ENCODE measurements around the gene CHST15.
"Not testable (repeated sequence)": the region's sequence is repeated elsewhere in the genome, so short reads cannot be mapped to it uniquely, and the experiment has no call there.

CHST15 gene

DNA sequence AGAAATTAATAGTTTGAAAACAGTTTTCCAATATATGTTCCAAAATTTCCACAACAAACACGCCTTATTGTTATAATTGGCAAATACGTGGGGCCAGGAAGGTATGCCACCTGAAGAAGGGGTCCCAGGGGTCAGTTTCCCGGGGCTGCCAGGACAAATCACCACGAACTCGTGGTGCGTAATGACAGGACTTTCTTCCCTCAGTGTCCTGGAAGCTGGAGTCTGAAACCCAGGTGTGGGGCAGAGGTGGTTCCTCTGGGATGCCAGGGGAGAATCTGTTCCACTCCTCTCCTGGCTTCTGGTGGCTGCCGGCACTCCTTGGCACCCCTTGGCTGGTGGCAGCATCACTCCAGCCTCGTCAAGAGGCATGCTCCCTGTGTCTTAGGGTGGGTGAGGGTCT is 56.7 kb downstream of the CHST15 start:
- Mint-ChIP-seq H3K4me3 (no peak overlapping the region), H3K27ac (ENCODE audit: low read depth) (no peak overlapping the region), H3K36me3 (ENCODE audit: insufficient read depth) (no peaks in the 10 kb centered on the region), H3K4me1 (peaks cover 8% of the 10 kb centered on the region), H3K27me3 (peaks cover 26% of the 10 kb centered on the region), H3K9me3 (no peaks in the 10 kb centered on the region)
- DNase-seq (ENCODE audit: low spot score in 2 of 2) (no peak), ATAC-seq (replicated peaks; ENCODE audit: extremely low read depth, poor library complexity, severe bottlenecking) (no peak)

GRCh38 chr10:124035928-124036558 is 57.4 kb downstream of the CHST15 start:
- peak overlapping the region; percentile 33 for H3K27ac Mint-ChIP-seq (ENCODE audit: low read depth)
- H3K4me3 Mint-ChIP-seq = peak overlapping the region; percentile 8
- ATAC-seq (replicated peaks; ENCODE audit: extremely low read depth, poor library complexity, severe bottlenecking) = peak; percentile 55
- H3K27me3 Mint-ChIP-seq = peaks cover 31% of the 10 kb centered on the region
- no peaks in the 10 kb centered on the region for H3K36me3 Mint-ChIP-seq (ENCODE audit: insufficient read depth)
- DNase-seq (ENCODE audit: low spot score in 2 of 2) = no peak
- H3K4me1 Mint-ChIP-seq = peaks cover 8% of the 10 kb centered on the region
- H3K9me3 Mint-ChIP-seq = no peaks in the 10 kb centered on the region

DNA sequence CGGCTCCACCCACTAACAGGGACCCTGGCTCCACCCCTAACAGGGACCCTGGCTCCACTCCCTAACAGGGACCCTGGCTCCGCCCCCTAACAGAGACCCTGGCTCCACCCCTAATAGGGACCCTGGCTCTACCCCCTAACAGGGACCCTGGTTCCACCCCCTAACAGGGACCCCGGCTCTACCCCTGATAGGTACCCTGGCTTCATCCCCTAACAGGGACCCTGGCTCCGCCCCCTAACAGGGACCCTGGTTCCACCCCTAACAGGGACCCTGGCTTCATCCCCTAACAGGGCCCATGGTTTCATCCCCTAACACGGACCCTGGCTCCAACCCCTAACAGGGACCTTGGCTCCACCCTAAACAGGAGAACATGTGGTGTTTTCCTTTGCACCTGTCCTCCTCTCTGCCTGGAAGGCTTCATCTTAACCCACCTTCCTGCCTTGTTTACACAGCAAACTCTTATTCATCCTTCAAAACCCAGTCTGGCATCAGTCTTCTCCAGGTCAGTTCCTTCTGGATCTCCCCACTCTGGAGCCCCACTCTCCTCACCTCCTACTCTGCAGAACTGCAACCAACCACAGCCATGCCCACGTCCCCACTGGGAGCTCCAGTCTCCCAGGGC is 58.0 kb downstream of the CHST15 start:
- Mint-ChIP-seq H3K9me3 (no peaks in the 10 kb centered on the region), H3K36me3 (ENCODE audit: insufficient read depth) (no peaks in the 10 kb centered on the region), H3K27me3 (peaks cover 37% of the 10 kb centered on the region), H3K4me3 (peak overlapping the region; percentile 8), H3K27ac (ENCODE audit: low read depth) (peak overlapping the region; percentile 33), H3K4me1 (peaks cover 8% of the 10 kb centered on the region)
- ATAC-seq (replicated peaks; ENCODE audit: extremely low read depth, poor library complexity, severe bottlenecking) = no peak
- DNase-seq (ENCODE audit: low spot score in 2 of 2) = no peak

DNA sequence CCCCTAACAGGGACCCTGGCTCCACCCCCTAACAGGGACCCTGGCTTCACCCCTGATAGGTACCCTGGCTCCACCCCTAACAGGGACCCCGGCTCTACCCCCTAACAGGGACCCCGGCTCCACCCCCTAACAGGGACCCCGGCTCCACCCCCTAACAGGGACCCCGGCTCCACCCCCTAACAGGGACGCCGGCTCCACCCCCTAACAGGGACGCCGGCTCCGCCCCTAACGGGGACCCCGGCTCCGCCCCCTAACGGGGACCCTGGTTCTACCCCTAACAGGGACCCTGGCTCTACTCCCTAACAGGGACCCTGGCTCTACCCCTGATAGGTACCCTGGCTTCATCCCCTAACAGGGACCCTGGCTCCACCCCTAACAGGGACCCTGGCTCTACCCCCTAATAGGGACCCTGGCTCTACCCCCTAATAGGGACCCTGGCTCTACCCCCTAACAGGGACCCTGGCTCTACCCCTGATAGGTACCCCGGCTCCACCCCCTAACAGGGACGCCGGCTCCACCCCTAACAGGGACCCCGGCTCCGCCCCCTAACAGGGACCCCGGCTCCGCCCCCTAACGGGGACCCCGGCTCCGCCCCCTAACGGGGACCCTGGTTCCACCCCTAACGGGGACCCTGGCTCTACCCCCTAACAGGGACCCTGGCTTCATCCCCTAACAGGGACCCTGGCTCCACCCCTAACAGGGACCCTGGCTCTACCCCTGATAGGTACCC is 58.7 kb downstream of the CHST15 start:
- not testable (repeated sequence) for DNase-seq (ENCODE audit: low spot score in 2 of 2); H3K36me3 Mint-ChIP-seq (ENCODE audit: insufficient read depth); H3K4me1 Mint-ChIP-seq; H3K4me3 Mint-ChIP-seq; H3K9me3 Mint-ChIP-seq; H3K27ac Mint-ChIP-seq (ENCODE audit: low read depth); ATAC-seq (replicated peaks; ENCODE audit: extremely low read depth, poor library complexity, severe bottlenecking)
- H3K27me3 Mint-ChIP-seq = peaks cover 44% of the 10 kb centered on the region

- H3K27ac Mint-ChIP-seq (ENCODE audit: low read depth) = no peak overlapping the region
- no peaks in the 10 kb centered on the region for H3K36me3 Mint-ChIP-seq (ENCODE audit: insufficient read depth)
- ATAC-seq (replicated peaks; ENCODE audit: extremely low read depth, poor library complexity, severe bottlenecking) = no peak
- H3K4me3 Mint-ChIP-seq = no peak overlapping the region
- no peak for DNase-seq (ENCODE audit: low spot score in 2 of 2)
- H3K9me3 Mint-ChIP-seq = no peaks in the 10 kb centered on the region
- peaks cover 8% of the 10 kb centered on the region for H3K4me1 Mint-ChIP-seq
- peaks cover 37% of the 10 kb centered on the region for H3K27me3 Mint-ChIP-seq
Measured at GRCh38 chr10:124033887-124034218, 59.5 kb downstream of the CHST15 start.

DNA sequence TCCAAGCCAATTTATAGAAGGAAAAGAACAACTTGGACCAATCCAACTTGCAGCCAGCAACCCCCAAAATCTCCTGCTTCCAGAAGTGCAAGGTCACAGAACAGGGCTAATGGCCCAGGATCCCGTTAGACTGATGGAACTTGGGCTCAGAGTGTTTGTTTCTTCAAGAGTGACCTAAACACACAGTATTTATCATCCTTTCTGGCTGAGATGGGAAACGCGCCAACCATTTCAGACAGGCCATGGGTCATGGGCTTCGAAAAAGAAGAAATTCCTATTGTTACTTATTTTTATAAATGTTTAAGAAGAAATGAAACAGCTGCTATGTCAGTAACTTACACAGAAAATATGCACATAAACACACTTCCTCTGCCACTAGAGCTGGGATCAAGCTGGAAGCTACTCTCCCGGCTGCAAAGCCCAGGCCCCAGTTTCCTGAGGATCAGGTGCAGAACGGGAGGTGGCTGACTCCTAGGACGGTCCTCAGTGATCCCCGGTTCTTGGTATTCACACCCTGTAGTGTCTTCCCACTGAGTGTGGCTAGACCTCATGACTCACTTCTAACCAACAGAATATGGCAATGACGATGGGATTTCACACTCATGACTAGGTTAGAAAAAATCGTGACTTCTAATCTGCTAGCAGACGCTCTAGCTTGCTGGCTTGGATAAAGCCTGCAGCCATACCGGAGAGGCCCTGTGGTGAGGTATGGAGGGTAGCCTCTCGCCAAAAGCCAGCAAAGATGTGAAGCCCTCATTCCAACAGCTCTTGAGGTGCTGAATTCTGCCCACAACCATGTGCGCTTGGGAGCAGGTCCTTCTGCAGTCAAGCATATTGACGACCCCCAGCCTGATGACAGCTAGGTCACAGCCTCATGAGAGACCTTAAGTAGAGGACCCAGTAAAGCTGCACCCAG is 60.2 kb downstream of the CHST15 start:
- Mint-ChIP-seq H3K9me3 (no peaks in the 10 kb centered on the region), H3K4me1 (peaks cover 8% of the 10 kb centered on the region), H3K36me3 (ENCODE audit: insufficient read depth) (no peaks in the 10 kb centered on the region), H3K4me3 (no peak overlapping the region), H3K27me3 (peaks cover 35% of the 10 kb centered on the region), H3K27ac (ENCODE audit: low read depth) (no peak overlapping the region)
- no peak for DNase-seq (ENCODE audit: low spot score in 2 of 2)
- ATAC-seq (replicated peaks; ENCODE audit: extremely low read depth, poor library complexity, severe bottlenecking) = no peak

DNA sequence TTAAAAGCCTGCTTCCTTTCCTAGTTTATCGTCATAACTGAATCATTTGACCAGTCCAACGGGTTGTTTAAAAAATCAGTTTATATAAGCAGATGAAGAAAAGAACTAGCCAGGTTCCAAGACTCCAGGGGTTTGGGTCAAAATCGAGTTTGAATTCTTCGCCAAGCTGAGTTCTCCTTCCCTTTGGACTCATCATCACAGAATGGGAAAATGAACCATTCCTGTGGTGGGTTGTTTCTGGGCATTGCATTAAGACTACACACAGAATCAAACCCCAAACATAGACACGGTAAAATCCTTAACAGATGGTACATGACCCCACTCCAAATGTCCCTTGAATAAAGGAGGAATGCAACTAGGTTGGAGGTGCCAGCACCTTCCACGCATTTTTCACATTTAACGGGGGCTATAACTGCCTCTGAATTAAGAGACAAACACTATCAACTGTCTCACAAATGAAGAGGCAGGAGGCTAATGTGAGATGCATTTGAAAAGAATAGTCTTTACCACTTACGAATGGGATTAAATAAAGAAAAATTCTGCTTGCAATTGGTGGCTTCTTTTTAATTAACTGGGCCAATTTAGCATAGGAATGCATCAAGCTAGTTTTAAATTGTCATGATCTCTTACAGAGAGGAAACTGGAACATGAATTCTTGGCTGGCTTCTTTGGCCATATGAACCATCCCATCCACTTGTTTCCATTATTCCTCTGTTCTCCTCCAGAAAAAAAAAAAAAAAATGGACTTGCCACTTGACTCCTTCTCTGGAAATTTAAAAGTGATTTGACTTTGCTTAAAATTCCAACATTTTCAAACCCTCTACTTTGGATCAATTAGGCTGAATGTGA is 61.1 kb downstream of the CHST15 start:
- no peak overlapping the region for H3K4me3 Mint-ChIP-seq
- no peak for DNase-seq (ENCODE audit: low spot score in 2 of 2)
- H3K36me3 Mint-ChIP-seq (ENCODE audit: insufficient read depth) = no peaks in the 10 kb centered on the region
- no peaks in the 10 kb centered on the region for H3K9me3 Mint-ChIP-seq
- no peak overlapping the region for H3K27ac Mint-ChIP-seq (ENCODE audit: low read depth)
- peaks cover 35% of the 10 kb centered on the region for H3K27me3 Mint-ChIP-seq
- no peak for ATAC-seq (replicated peaks; ENCODE audit: extremely low read depth, poor library complexity, severe bottlenecking)
- peaks cover 8% of the 10 kb centered on the region for H3K4me1 Mint-ChIP-seq

- DNase-seq (ENCODE audit: low spot score in 2 of 2) = no peak
Measured at GRCh38 chr10:124030492-124031110, 62.8 kb downstream of the CHST15 start.

DNA sequence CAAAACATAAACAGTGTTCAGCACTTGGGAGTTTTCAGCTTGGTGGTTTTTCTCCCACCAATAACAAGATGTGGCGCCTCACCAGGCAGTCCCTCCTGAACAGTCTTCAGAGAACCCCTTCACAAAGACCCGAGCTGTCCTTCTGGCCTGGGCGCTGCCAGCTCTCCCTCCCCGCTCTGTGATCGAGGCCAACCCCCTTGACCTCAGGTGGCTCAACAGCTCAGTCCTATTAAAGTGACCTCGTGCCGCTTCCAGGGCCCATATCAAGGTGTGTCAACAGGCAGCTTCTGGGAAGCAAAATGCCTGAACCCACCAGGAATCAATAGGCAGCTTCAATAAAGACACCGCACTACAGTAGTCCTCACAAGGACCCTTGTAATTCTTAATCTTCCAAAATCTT is 63.3 kb downstream of the CHST15 start:
- no peak for ATAC-seq (replicated peaks; ENCODE audit: extremely low read depth, poor library complexity, severe bottlenecking)
- H3K27me3 Mint-ChIP-seq = peaks cover 42% of the 10 kb centered on the region
- no peaks in the 10 kb centered on the region for H3K4me1 Mint-ChIP-seq
- no peaks in the 10 kb centered on the region for H3K9me3 Mint-ChIP-seq
- H3K4me3 Mint-ChIP-seq = no peak overlapping the region
- no peak for DNase-seq (ENCODE audit: low spot score in 2 of 2)
- H3K27ac Mint-ChIP-seq (ENCODE audit: low read depth) = no peak overlapping the region
- peaks cover 2% of the 10 kb centered on the region for H3K36me3 Mint-ChIP-seq (ENCODE audit: insufficient read depth)

More at GRCh38 chr10:124030492-124031110, 62.8 kb downstream of the CHST15 start:
- Mint-ChIP-seq H3K9me3 (no peaks in the 10 kb centered on the region), H3K4me1 (peaks cover 4% of the 10 kb centered on the region), H3K36me3 (ENCODE audit: insufficient read depth) (peaks cover 2% of the 10 kb centered on the region), H3K27me3 (peaks cover 42% of the 10 kb centered on the region), H3K27ac (ENCODE audit: low read depth) (no peak overlapping the region), H3K4me3 (no peak overlapping the region)
- no peak for ATAC-seq (replicated peaks; ENCODE audit: extremely low read depth, poor library complexity, severe bottlenecking)

GRCh38 chr10:124029559-124029958 is 63.8 kb downstream of the CHST15 start:
- ATAC-seq (replicated peaks; ENCODE audit: extremely low read depth, poor library complexity, severe bottlenecking) = no peak

GRCh38 chr10:124028700-124029480 is 64.5 kb downstream of the CHST15 start:
- ATAC-seq (replicated peaks; ENCODE audit: extremely low read depth, poor library complexity, severe bottlenecking) = no peak
- H3K36me3 Mint-ChIP-seq (ENCODE audit: insufficient read depth) = peaks cover 2% of the 10 kb centered on the region
- H3K4me3 Mint-ChIP-seq = no peak overlapping the region
- H3K4me1 Mint-ChIP-seq = no peaks in the 10 kb centered on the region
- no peak for DNase-seq (ENCODE audit: low spot score in 2 of 2)
- H3K27me3 Mint-ChIP-seq = peaks cover 54% of the 10 kb centered on the region
- no peak overlapping the region for H3K27ac Mint-ChIP-seq (ENCODE audit: low read depth)
- H3K9me3 Mint-ChIP-seq = no peaks in the 10 kb centered on the region

More at GRCh38 chr10:124029559-124029958, 63.8 kb downstream of the CHST15 start:
- peaks cover 2% of the 10 kb centered on the region for H3K36me3 Mint-ChIP-seq (ENCODE audit: insufficient read depth)
- no peaks in the 10 kb centered on the region for H3K9me3 Mint-ChIP-seq
- H3K27me3 Mint-ChIP-seq = peaks cover 47% of the 10 kb centered on the region
- H3K4me3 Mint-ChIP-seq = no peak overlapping the region
- H3K27ac Mint-ChIP-seq (ENCODE audit: low read depth) = no peak overlapping the region
- H3K4me1 Mint-ChIP-seq = no peaks in the 10 kb centered on the region
- DNase-seq (ENCODE audit: low spot score in 2 of 2) = no peak
